Breast epithelium (tissue), 3 donors: Measurements from ENCODE around the gene AGPAT3.

Experiments used
- CTCF ChIP-seq, 3 donors: fragments of 450-650 bp; IDR thresholded peaks; one replicate each; pipeline ENCODE4 v1.5.1; 2016 to 2017; ENCODE audit warnings: antibody characterized with exemption in 3 of 3, mild to moderate bottlenecking in 3 of 3, moderate library complexity in 3 of 3
- POLR2A ChIP-seq: fragments of 450-650 bp; IDR thresholded peaks from one replicate; pipeline ENCODE4 v1.6.1; 2016; ENCODE audit warnings: antibody characterized with exemption, mild to moderate bottlenecking, moderate library complexity
- POLR2AphosphoS5 ChIP-seq, 3 donors: sonication (generic); formaldehyde crosslinking; IDR thresholded peaks; one replicate each; pipeline ENCODE4 v1.6.1; 2017; ENCODE audit warnings: antibody characterized with exemption in 3 of 3

- TF ChIP-seq POLR2A, result no peak
- TF ChIP-seq CTCF (IDR thresholded peaks at IDR 0.05), result no peak
- no peak for TF ChIP-seq POLR2AphosphoS5 (IDR thresholded peaks at IDR 0.05)
These were observed 10.9 kb upstream of the AGPAT3 start for GRCh38 chr21:43853851-43854772.
